Measurements from ENCODE around the gene VIPR2. TPM values are rescaled to one million over a fixed set of nuclear protein-coding genes. Genes with fewer than 3 reads are reported as not detected.

VIPR2 gene
- total RNA-seq, 1 experiment from 2014 or later, result not detected

GRCh38 chr7:159015454-159016410 is 128.9 kb downstream of the VIPR2 start:
- peaks cover 79% of the 10 kb centered on the region for H3K27me3 ChIP-seq (ENCODE audit: insufficient read depth, low read depth)
- ChIA-PET POLR2A (ENCODE audit: unreplicated experiment) (no interaction called here), CTCF (no interaction called here)
- no peak overlapping the region for H3K4me2 ChIP-seq
- DNase-seq, result no peak
- H3K4me1 ChIP-seq (replicated peaks; ENCODE audit: insufficient read depth), result no peaks in the 10 kb centered on the region
- no peaks in the 10 kb centered on the region for H3K79me2 ChIP-seq (ENCODE audit: low read depth)
- no TSS peak for BruUV-seq (replicated peaks)
- no peaks in the 10 kb centered on the region for H3K36me3 ChIP-seq (ENCODE audit: low read depth)
- intact Hi-C loops (cut with micrococcal nuclease; ENCODE audit: unreplicated experiment), result no loop called here
- no peak for TF ChIP-seq EZH2 (IDR thresholded peaks at IDR 0.05; ENCODE audit: low read depth)
- TF ChIP-seq CTCF (conservative IDR thresholded peaks at IDR 0.05), result no peak
- H4K20me1 ChIP-seq (ENCODE audit: insufficient read depth), result no peaks in the 10 kb centered on the region
- no peak overlapping the region for H3K4me3 ChIP-seq
- H3K27ac ChIP-seq, result no peak overlapping the region
- H3F3A ChIP-seq (ENCODE audit: insufficient read depth, low read depth), result no peaks in the 10 kb centered on the region
- H3K9me3 ChIP-seq (ENCODE audit: insufficient read depth, low read depth), result no peaks in the 10 kb centered on the region
- H2AFZ ChIP-seq, result no peak overlapping the region; the same call in 1 of the 2 replicates
- H3K9me2 ChIP-seq (ENCODE audit: insufficient read depth), result no peaks in the 10 kb centered on the region

- CTCF ChIA-PET, result no interaction called here
Observed at GRCh38 chr7:159015081-159015453, 129.6 kb downstream of the VIPR2 start.

More at GRCh38 chr7:159015081-159015453, 129.6 kb downstream of the VIPR2 start:
- no TSS peak for BruUV-seq (replicated peaks)
- no peaks in the 10 kb centered on the region for H4K20me1 ChIP-seq (ENCODE audit: insufficient read depth)
- no peak overlapping the region for H3K4me3 ChIP-seq
- H3K36me3 ChIP-seq (ENCODE audit: low read depth), result no peaks in the 10 kb centered on the region
- no peaks in the 10 kb centered on the region for H3K79me2 ChIP-seq (ENCODE audit: low read depth)
- no peaks in the 10 kb centered on the region for H3K4me1 ChIP-seq (replicated peaks; ENCODE audit: insufficient read depth)
- no peaks in the 10 kb centered on the region for H3K9me2 ChIP-seq (ENCODE audit: insufficient read depth)
- no peaks in the 10 kb centered on the region for H3K9me3 ChIP-seq (ENCODE audit: insufficient read depth, low read depth)
- no peak overlapping the region for H3K27ac ChIP-seq
- H3K4me2 ChIP-seq, result no peak overlapping the region
- POLR2A ChIA-PET (ENCODE audit: unreplicated experiment), result no interaction called here
- no peaks in the 10 kb centered on the region for H3F3A ChIP-seq (ENCODE audit: insufficient read depth, low read depth)
- peaks cover 82% of the 10 kb centered on the region for H3K27me3 ChIP-seq (ENCODE audit: insufficient read depth, low read depth)
- DNase-seq, result no peak
- TF ChIP-seq CTCF (conservative IDR thresholded peaks at IDR 0.05), result no peak
- no peak for TF ChIP-seq EZH2 (IDR thresholded peaks at IDR 0.05; ENCODE audit: low read depth)
- intact Hi-C loops (cut with micrococcal nuclease; ENCODE audit: unreplicated experiment), result no loop called here
- no peak overlapping the region; the same call in 1 of the 2 replicates for H2AFZ ChIP-seq
